Lower leg skin (tissue), 4 donors: ENCODE results near the gene RUNX2. TPM values are rescaled to one million over a fixed set of nuclear protein-coding genes. Genes with fewer than 3 reads are reported as not detected.

Source experiments
- DNase-seq, 2 donors: peaks; one replicate each; pipeline ENCODE4 v3.0.0-alpha.2; 2019; ENCODE audit warnings: low spot score in 2 of 2
- H3K4me3 ChIP-seq: fragments of 200-600 bp; sonication (generic); 2 replicates; pipeline ENCODE4 v1.5.1; 2017; ENCODE audit warnings: mild to moderate bottlenecking, low read depth; ENCODE audit not compliant: poor library complexity, severe bottlenecking
- POLR2A ChIP-seq, 2 donors: fragments of 450-650 bp; IDR thresholded peaks; one replicate each; pipeline ENCODE4 v1.6.1; 2016 to 2017; ENCODE audit warnings: antibody characterized with exemption in 2 of 2, mild to moderate bottlenecking in 1 of 2, moderate library complexity in 1 of 2
- WGBS, 2 donors: methylation state at CpG; one replicate each; pipeline ENCODE4 v1.1.5; 2018; 5-methylcytosine and 5-hydroxymethylcytosine counted together
- intact Hi-C: fragments of 100-400 bp; cut with DNase I; formaldehyde crosslinking; loops from one replicate; pipeline ENCODE4 v1.15.0; 2023; ENCODE audit warnings: low total_unique reads
- total RNA-seq, 4 donors: library from RNA; depleted of rRNA; stranded (reverse); fragments of >200 nt; gene quantifications; one replicate each; pipeline ENCODE4 v1.1.0, GENCODE V29; 2016
- TF ChIP-seq, protein P1 (sequence below), 3 donors: fragments of 450-650 bp; IDR thresholded peaks; one replicate each; pipeline ENCODE4 v1.5.1; 2016; ENCODE audit warnings: antibody characterized with exemption in 3 of 3, mild to moderate bottlenecking in 3 of 3, moderate library complexity in 2 of 3

Gene RUNX2
- total RNA-seq, 4 donors from 2014 or later = 1.8 to 4.8 (median 3.1) TPM

DNA sequence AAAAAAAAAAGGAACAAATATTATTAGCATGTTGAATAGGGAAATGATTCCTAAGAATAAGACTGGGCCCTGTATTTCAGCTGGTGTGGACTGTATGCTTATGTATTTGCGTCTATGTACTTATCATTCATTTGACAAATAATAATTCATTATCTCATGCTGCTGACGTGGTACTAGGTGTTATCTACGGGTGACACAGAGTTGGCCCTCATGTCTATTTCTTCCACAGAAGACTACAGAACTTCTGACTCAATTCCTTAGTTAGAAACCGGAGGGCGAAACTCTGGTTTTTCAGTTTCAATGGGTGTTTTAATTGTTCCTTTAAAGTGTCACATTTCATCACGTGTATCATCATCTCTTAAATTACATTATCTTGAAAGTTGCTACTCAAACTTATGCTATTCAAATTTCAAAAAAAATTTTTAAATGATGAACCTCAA lies 381.7 kb downstream of the RUNX2 start:
- no peak for DNase-seq
- H3K4me3 ChIP-seq = no peak overlapping the region
- intact Hi-C loops = loop anchor here (5.0 to 10.0 kb wide), 2 partner anchors 285 to 998 kb away; no protein-coding TSS in a partner anchor
- 78 to 83% methylated on average over 6 of the region's 6 CpGs for WGBS, 2 donors
- TF ChIP-seq POLR2A (IDR thresholded peaks at IDR 0.05) = no peak
- TF ChIP-seq, protein P1, sequence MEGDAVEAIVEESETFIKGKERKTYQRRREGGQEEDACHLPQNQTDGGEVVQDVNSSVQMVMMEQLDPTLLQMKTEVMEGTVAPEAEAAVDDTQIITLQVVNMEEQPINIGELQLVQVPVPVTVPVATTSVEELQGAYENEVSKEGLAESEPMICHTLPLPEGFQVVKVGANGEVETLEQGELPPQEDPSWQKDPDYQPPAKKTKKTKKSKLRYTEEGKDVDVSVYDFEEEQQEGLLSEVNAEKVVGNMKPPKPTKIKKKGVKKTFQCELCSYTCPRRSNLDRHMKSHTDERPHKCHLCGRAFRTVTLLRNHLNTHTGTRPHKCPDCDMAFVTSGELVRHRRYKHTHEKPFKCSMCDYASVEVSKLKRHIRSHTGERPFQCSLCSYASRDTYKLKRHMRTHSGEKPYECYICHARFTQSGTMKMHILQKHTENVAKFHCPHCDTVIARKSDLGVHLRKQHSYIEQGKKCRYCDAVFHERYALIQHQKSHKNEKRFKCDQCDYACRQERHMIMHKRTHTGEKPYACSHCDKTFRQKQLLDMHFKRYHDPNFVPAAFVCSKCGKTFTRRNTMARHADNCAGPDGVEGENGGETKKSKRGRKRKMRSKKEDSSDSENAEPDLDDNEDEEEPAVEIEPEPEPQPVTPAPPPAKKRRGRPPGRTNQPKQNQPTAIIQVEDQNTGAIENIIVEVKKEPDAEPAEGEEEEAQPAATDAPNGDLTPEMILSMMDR (IDR thresholded peaks at IDR 0.05) = no peak

DNA sequence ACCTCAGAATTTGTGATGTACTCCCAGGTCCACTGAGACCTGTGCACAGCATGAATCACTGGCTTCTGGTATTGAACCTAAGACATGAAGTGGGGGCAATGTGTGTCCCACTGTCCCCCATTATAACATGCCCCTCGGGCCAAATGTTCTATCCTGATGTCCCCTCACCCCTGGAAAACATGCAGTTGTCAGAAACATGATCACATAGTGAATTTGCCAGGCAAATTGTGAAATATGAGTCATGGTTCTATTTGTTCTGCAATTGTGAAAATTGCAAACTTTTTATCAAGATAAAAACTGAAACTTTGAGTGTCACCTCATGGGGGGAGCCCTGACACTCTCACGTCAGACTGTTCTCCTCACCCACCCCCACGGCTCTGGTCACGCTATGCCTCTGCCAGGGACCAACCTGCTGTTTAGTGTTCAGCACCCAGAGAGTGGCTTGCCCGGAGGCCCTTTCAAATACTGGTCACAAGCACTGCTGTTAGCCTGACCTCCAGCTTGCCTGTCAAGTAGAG lies 382.2 kb downstream of the RUNX2 start:
- TF ChIP-seq, protein P1 (IDR thresholded peaks at IDR 0.05) = no peak
- TF ChIP-seq POLR2A (IDR thresholded peaks at IDR 0.05) = no peak
- intact Hi-C loops = loop anchor here (5.0 to 10.0 kb wide), 2 partner anchors 286 to 998 kb away; no protein-coding TSS in a partner anchor
- H3K4me3 ChIP-seq = no peak overlapping the region
- WGBS, 2 donors = 71 to 77% methylated on average over 5 of the region's 5 CpGs
- no peak for DNase-seq

DNA sequence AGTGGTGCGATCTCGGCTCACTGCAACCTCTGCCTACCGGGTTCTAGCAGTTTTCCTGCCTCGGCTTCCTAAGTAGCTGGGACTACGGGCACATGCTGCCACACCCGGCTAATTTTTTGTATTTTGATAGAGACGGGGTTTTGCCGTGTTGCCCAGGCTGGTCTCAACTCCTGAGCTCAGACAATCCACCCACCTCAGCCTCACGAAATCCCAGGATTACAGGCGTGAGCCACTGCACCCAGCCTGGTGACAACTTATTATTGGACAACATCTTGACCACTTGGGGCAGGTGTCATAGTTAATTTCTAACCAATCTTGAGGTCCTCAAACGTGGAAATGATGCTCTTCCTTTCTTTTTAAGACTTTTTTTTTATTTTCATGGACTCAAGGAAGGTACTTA lies 383.9 kb downstream of the RUNX2 start:
- TF ChIP-seq, protein P1 (IDR thresholded peaks at IDR 0.05) = no peak
- H3K4me3 ChIP-seq = no peak overlapping the region
- no peak for DNase-seq
- WGBS, 2 donors = 89 to 92% methylated on average over 11 of the region's 11 CpGs
- intact Hi-C loops = loop anchor here (5.0 to 10.0 kb wide), 2 partner anchors 287 to 1000 kb away; no protein-coding TSS in a partner anchor

DNA sequence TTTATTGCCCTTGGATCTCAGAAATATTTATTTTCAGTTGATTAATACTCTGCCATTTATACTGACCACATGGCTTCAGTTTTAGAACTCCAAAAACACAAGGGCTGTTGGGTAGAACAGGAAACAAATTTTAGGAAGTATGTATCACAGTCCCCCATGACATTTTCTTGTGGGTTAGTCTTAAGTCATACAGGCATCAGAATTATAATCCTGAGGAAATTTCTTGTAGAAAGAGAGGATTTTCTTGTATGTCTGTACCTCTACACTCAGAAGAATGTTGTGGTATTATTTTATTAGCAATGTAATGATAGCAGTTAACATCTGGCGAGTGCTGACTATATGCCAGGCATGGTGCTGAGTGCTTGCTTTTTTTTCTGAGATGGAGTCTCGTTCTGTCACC lies 384.7 kb downstream of the RUNX2 start:
- intact Hi-C loops = loop anchor here (5.0 to 10.0 kb wide), 2 partner anchors 288 to 1000 kb away; no protein-coding TSS in a partner anchor

More for the DNA sequence above, 384.7 kb downstream of the RUNX2 start:
- no peak for DNase-seq
- no peak for TF ChIP-seq POLR2A (IDR thresholded peaks at IDR 0.05)
- TF ChIP-seq, protein P1 (IDR thresholded peaks at IDR 0.05) = no peak
- WGBS, 2 donors = 80 to 90% methylated on average over 2 of the region's 2 CpGs
- H3K4me3 ChIP-seq = no peak overlapping the region

Other genes starting within 250 kb of the RUNX2 start
- 1 to 10 TPM; 1.6 to 5.6 (median 3.8) TPM for gene SUPT3H, start 49.6 kb downstream of the RUNX2 start, total RNA-seq